Endothelial cell of umbilical vein (primary cell): Measurements from ENCODE around the gene SYNGR3. TPM values are rescaled to one million over a fixed set of nuclear protein-coding genes. Genes with fewer than 3 reads are reported as not detected.

Experiments used
- BruUV-seq: library from RNA; stranded (reverse); fragments of 400-500 nt; replicated peaks from 2 replicates; lab custom pipeline; 2021; lab: Mats Ljungman, UMichigan
- CTCF ChIA-PET: fragments of 300-600, 350-600 bp; sonication (Branson Sonifier 250); formaldehyde crosslinking; loops from one replicate; lab custom pipeline; 2021; ENCODE audit warnings: antibody characterized with exemption, inconsistent platforms; lab: Charles Lee
- POLR2A ChIA-PET: fragments of 300-600, 350-600 bp; sonication (Branson Sonifier 250); formaldehyde crosslinking; loops from one replicate; lab custom pipeline; 2021; ENCODE audit warnings: antibody characterized with exemption, inconsistent platforms; lab: Charles Lee
- DNase-seq: peaks from one replicate; pipeline ENCODE4 v3.0.0-alpha.2; 2011; ENCODE audit warnings: low read depth, low spot score
- FAIRE-seq: peaks from 2 replicates; lab custom pipeline; 2011; peaks lifted over from hg19 to GRCh38; lab: Jason Lieb, UNC
- H2AFZ ChIP-seq: 2 replicates; pipeline ENCODE4 v1.6.0; 2012; ENCODE audit warnings: low read depth, low read length, control low read depth, inconsistent platforms
- H3K27ac ChIP-seq: 2 replicates; pipeline ENCODE4 v1.5.1; 2011; ENCODE audit warnings: low read depth, mild to moderate bottlenecking, control low read depth, low read length, moderate library complexity; ENCODE audit not compliant: insufficient read depth
- H3K27me3 ChIP-seq, 2 experiments: 2 replicates each; pipeline versions ENCODE4 v1.6.0 to v1.6.1; 2011; ENCODE audit warnings: low read length in 2 of 2, mixed read lengths in 1 of 2; ENCODE audit not compliant: control insufficient read depth in 2 of 2, insufficient read depth in 2 of 2
- H3K36me3 ChIP-seq, 2 experiments: 2 replicates in 1 of 2; 3 replicates in 1 of 2; pipeline ENCODE4 v1.5.1; 2011; ENCODE audit warnings: low read length in 2 of 2, mild to moderate bottlenecking in 1 of 2, moderate library complexity in 1 of 2; ENCODE audit not compliant: control insufficient read depth in 2 of 2, insufficient read depth in 2 of 2; ENCODE audit errors: extremely low read depth in 1 of 2
- H3K4me1 ChIP-seq: 3 replicates; pipeline ENCODE4 v1.5.1; 2011; ENCODE audit warnings: mild to moderate bottlenecking, low read length; ENCODE audit not compliant: control insufficient read depth, insufficient read depth; ENCODE audit errors: extremely low read depth
- H3K4me2 ChIP-seq: 2 replicates; pipeline ENCODE4 v1.6.1; 2011; ENCODE audit warnings: low read length, control low read depth, mixed read lengths; ENCODE audit not compliant: insufficient read depth
- H3K4me3 ChIP-seq, 3 experiments: fragments of 200-600 bp in 1 of 3; sonication (generic), shearing (Covaris generic) in 1 of 3; replicated peaks in 1 of 3; 2 replicates each; pipeline ENCODE4 v1.5.1; 2011 to 2016; ENCODE audit warnings: control low read depth in 3 of 3, low read length in 3 of 3, mild to moderate bottlenecking in 2 of 3, inconsistent platforms in 1 of 3, low read depth in 1 of 3, moderate library complexity in 1 of 3; ENCODE audit not compliant: insufficient read depth in 1 of 3
- H3K79me2 ChIP-seq: 2 replicates; pipeline ENCODE4 v1.6.0; 2012; ENCODE audit warnings: low read length, inconsistent platforms; ENCODE audit not compliant: control insufficient read depth, insufficient read depth
- H3K9ac ChIP-seq: replicated peaks from 2 replicates; pipeline ENCODE3; 2011; ENCODE audit warnings: low read length, control low read depth; ENCODE audit not compliant: insufficient read depth; ENCODE audit errors: extremely low read depth
- H3K9me1 ChIP-seq: replicated peaks from 3 replicates; pipeline ENCODE4 v1.6.0; 2011; ENCODE audit warnings: mild to moderate bottlenecking, low read length; ENCODE audit not compliant: control insufficient read depth, insufficient read depth; ENCODE audit errors: extremely low read depth
- H3K9me3 ChIP-seq: replicated peaks from 2 replicates; pipeline ENCODE4 v1.5.1; 2012; ENCODE audit warnings: low read length, inconsistent platforms; ENCODE audit not compliant: control insufficient read depth, insufficient read depth
- H4K20me1 ChIP-seq: replicated peaks from 2 replicates; pipeline ENCODE3; 2011; ENCODE audit warnings: mild to moderate bottlenecking, low read length; ENCODE audit not compliant: control insufficient read depth, insufficient read depth; ENCODE audit errors: extremely low read depth
- EZH2 ChIP-seq: IDR thresholded peaks from 2 replicates; pipeline ENCODE4 v1.6.1; 2012; ENCODE audit warnings: borderline replicate concordance, low read depth, mild to moderate bottlenecking, moderate library complexity, low read length, inconsistent platforms; ENCODE audit not compliant: severe bottlenecking
- FOS ChIP-seq: IDR thresholded peaks from 2 replicates; pipeline ENCODE4 v1.6.1; 2011; ENCODE audit warnings: mild to moderate bottlenecking, low read length, moderate library complexity, borderline replicate concordance; ENCODE audit not compliant: insufficient read depth
- GATA2 ChIP-seq: IDR thresholded peaks from 2 replicates; pipeline ENCODE4 v1.7.0; 2011; ENCODE audit warnings: low read depth, mild to moderate bottlenecking, moderate library complexity, mixed read lengths, low read length; ENCODE audit not compliant: insufficient read length, insufficient read depth
- JUN ChIP-seq: IDR thresholded peaks from 2 replicates; pipeline ENCODE4 v1.6.1; 2011; ENCODE audit warnings: borderline replicate concordance, low read depth; ENCODE audit not compliant: insufficient read length, insufficient read depth
- MYC ChIP-seq: IDR thresholded peaks from one replicate; pipeline ENCODE4 v1.6.1; 2011; ENCODE audit warnings: mild to moderate bottlenecking, low read depth, low read length
- POLR2A ChIP-seq: IDR thresholded peaks from 2 replicates; pipeline ENCODE4 v1.6.1; 2012; ENCODE audit warnings: low read depth, mild to moderate bottlenecking, control low read depth, low read length
- POLR2AphosphoS5 ChIP-seq: IDR thresholded peaks from 2 replicates; pipeline ENCODE4 v1.6.1; 2012; ENCODE audit warnings: low read depth, mild to moderate bottlenecking, control low read depth, low read length, moderate library complexity; ENCODE audit not compliant: insufficient read depth
- dilution Hi-C: fragments of 300-500 bp; cut with MboI; formaldehyde crosslinking; loops from one replicate; pipeline ENCODE4 v1.15.0; 2019; ENCODE audit warnings: low sequenced_read_pairs; ENCODE audit not compliant: extremely low pct_ligation_motif_present
- intact Hi-C: fragments of 100-400 bp; cut with micrococcal nuclease; formaldehyde crosslinking; loops from one replicate; pipeline ENCODE4 v1.10.0; 2022
- polyA plus RNA-seq, 4 experiments: library from polyadenylated mRNA; depleted of rRNA in 3 of 4; stranded (reverse) in 3 of 4; unstranded in 1 of 4; fragments of >200 nt; gene quantifications; 2 replicates each; pipeline versions ENCODE4 v1.2.1 to v1.2.3, GENCODE V29; 2011 to 2012; ENCODE audit warnings: missing spikeins in 1 of 4
- total RNA-seq: library from RNA; stranded (reverse); gene quantifications from 2 replicates; pipeline ENCODE4 v1.2.3, GENCODE V29; 2021
- TF ChIP-seq, protein P1 (sequence below): IDR thresholded peaks from 2 replicates; pipeline ENCODE4 v1.6.1; 2011; ENCODE audit not compliant: insufficient read depth, insufficient read length

SYNGR3 gene
- total and polyA plus RNA-seq, 2 donors (not counting 3 experiments of a cell fraction or from before 2014, with no cell fraction given) = 0.95 to 1.4 TPM

DNA sequence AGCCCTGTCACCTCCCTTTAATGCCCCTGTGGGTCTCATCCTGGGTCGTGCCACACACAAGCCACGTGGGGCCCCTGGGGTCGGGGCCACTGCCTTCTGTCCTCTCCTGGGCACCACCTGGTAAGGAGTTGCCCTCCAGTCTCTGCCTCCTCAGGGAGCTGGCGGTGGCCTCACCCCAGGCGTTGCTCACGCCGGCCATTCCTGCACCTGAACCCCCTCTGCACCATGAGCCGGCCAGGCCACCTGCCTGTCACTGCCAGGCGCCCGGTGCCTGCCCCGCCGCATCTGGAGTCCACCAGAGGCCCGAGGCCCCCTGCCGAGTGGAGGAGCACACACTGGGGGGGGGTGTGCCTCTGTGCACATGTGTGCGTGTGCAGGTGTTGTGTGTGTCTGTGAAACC lies 47.3 kb downstream of the SYNGR3 start:
- DNase-seq = no peak
- no peak for TF ChIP-seq POLR2AphosphoS5
- TF ChIP-seq, protein P1, sequence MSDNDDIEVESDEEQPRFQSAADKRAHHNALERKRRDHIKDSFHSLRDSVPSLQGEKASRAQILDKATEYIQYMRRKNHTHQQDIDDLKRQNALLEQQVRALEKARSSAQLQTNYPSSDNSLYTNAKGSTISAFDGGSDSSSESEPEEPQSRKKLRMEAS = no peak
- TF ChIP-seq JUN = no peak
- no peak for TF ChIP-seq GATA2
- no peak for TF ChIP-seq EZH2
- TF ChIP-seq FOS = no peak
- no peak for TF ChIP-seq MYC
- TF ChIP-seq POLR2A = no peak
- BruUV-seq = no TSS peak
- FAIRE-seq = no peak
- H3K27me3 ChIP-seq = no peaks in the 10 kb centered on the region
- intact Hi-C loops = no loop called here
- H3K9me1 ChIP-seq = no peaks in the 10 kb centered on the region
- H3K4me2 ChIP-seq = no peak overlapping the region
- H3K4me1 ChIP-seq = peaks cover 40% of the 10 kb centered on the region
- no peaks in the 10 kb centered on the region for H4K20me1 ChIP-seq
- H3K9me3 ChIP-seq = no peaks in the 10 kb centered on the region
- no peak overlapping the region for H3K27ac ChIP-seq
- CTCF ChIA-PET = interaction anchor here (0.7 kb wide), 1 partner anchor 14 kb away, joined by 3 read pairs; no protein-coding TSS in a partner anchor
- no peak overlapping the region for H3K4me3 ChIP-seq
- dilution Hi-C loops = loop anchor here (25.0 kb wide), 1 partner anchor 125 kb away; the partner anchor contains the start of gene TRAF7
- H3K36me3 ChIP-seq = peaks cover 0 to 10% of the 10 kb centered on the region in 2 experiments
- POLR2A ChIA-PET = no interaction called here
- H3K79me2 ChIP-seq = peaks cover 10% of the 10 kb centered on the region
- no peak overlapping the region for H2AFZ ChIP-seq
- H3K9ac ChIP-seq = no peak overlapping the region
